Osteoblast (primary cell): ENCODE results near the gene SLC24A4. TPM values are rescaled to one million over a fixed set of nuclear protein-coding genes. Genes with fewer than 3 reads are reported as not detected.

Experiments
- DNase-seq: peaks from one replicate; pipeline ENCODE4 v3.0.0; 2011; ENCODE audit warnings: low spot score, mixed read lengths; ENCODE audit not compliant: insufficient read length; ENCODE audit errors: missing footprints
- H2AFZ ChIP-seq: 2 replicates; pipeline ENCODE4 v1.6.0; 2011; ENCODE audit warnings: mild to moderate bottlenecking, low read length
- H3K27ac ChIP-seq: 2 replicates; pipeline ENCODE4 v1.5.1; 2011; ENCODE audit warnings: mild to moderate bottlenecking, low read depth, low read length, moderate library complexity
- H3K27me3 ChIP-seq: 2 replicates; pipeline ENCODE4 v1.6.0; 2012; ENCODE audit warnings: mild to moderate bottlenecking, control low read depth, inconsistent platforms, low read length, moderate library complexity; ENCODE audit not compliant: insufficient read depth
- H3K36me3 ChIP-seq: 2 replicates; pipeline ENCODE4 v1.5.1; 2011; ENCODE audit warnings: mild to moderate bottlenecking, low read length, control low read depth, moderate library complexity; ENCODE audit not compliant: insufficient read depth
- H3K4me1 ChIP-seq: 2 replicates; pipeline ENCODE4 v1.5.1; 2011; ENCODE audit warnings: mild to moderate bottlenecking, low read length, control low read depth, moderate library complexity; ENCODE audit not compliant: insufficient read depth
- H3K4me2 ChIP-seq: 2 replicates; pipeline ENCODE4 v1.6.0; 2011; ENCODE audit warnings: mild to moderate bottlenecking, low read length; ENCODE audit not compliant: insufficient read depth
- H3K4me3 ChIP-seq: fragments of 200-600 bp; sonication (generic); 3 replicates; pipeline ENCODE4 v1.5.1; 2012; ENCODE audit warnings: mild to moderate bottlenecking, low read length, inconsistent platforms; ENCODE audit not compliant: insufficient read depth
- H3K79me2 ChIP-seq: 2 replicates; pipeline ENCODE4 v1.6.0; 2012; ENCODE audit warnings: mild to moderate bottlenecking, low read length, control low read depth, inconsistent platforms; ENCODE audit not compliant: insufficient read depth
- H3K9me3 ChIP-seq: 2 replicates; pipeline ENCODE4 v1.5.1; 2011; ENCODE audit warnings: low read depth, low read length, control low read depth
- H4K20me1 ChIP-seq: 2 replicates; pipeline ENCODE4 v1.6.0; 2012; ENCODE audit warnings: mild to moderate bottlenecking, low read length, control low read depth; ENCODE audit not compliant: insufficient read depth
- total RNA-seq: library from RNA; depleted of rRNA; stranded (reverse); fragments of >200 nt; gene quantifications from 2 replicates; pipeline ENCODE4 v1.2.3, GENCODE V29; 2012
- TF ChIP-seq, protein P1 (sequence below): IDR thresholded peaks from 2 replicates; pipeline ENCODE4 v1.5.1; 2011; ENCODE audit warnings: mild to moderate bottlenecking, low read depth, low read length, moderate library complexity; ENCODE audit errors: extremely low read depth

SLC24A4 gene
- total RNA-seq, 1 donor: under 0.01 TPM

DNA sequence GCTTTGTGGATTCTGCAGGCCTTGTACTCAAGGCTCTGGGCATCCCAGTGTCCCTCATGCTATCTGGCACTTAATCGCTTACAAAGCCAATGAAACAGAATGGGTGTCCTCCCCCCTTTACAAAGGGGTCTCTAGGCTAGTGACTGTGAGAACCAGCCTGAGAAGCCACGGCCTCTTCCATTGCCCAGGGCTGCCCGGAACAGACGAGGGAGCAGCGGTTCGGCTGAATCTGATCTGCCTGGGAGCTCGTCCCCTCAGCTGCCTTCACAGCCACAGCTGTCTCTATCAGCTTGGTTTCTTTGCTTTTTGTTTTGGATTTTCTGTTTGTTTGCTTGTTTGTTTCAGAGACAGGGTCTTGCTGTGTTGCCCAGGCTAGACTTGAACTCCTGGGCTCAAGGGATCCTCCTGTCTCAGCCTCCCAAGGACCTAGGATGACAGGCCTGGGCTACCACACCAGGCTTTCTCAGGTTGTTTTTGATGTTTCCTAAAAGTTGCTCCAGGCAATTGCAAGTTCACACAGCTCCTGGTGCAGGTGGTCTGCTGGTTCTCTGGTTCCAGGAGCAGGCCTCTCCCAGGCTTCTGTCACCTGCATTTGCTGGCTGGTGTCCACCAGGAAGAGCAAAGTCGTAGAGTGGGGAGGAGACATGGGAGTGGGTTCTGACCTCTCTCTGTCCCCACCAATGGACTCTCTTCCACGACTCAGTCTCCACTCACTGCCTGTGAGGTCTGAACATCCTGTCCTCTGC, 179.7 kb downstream of the SLC24A4 start:
- no peaks in the 10 kb centered on the region for H4K20me1 ChIP-seq

DNA sequence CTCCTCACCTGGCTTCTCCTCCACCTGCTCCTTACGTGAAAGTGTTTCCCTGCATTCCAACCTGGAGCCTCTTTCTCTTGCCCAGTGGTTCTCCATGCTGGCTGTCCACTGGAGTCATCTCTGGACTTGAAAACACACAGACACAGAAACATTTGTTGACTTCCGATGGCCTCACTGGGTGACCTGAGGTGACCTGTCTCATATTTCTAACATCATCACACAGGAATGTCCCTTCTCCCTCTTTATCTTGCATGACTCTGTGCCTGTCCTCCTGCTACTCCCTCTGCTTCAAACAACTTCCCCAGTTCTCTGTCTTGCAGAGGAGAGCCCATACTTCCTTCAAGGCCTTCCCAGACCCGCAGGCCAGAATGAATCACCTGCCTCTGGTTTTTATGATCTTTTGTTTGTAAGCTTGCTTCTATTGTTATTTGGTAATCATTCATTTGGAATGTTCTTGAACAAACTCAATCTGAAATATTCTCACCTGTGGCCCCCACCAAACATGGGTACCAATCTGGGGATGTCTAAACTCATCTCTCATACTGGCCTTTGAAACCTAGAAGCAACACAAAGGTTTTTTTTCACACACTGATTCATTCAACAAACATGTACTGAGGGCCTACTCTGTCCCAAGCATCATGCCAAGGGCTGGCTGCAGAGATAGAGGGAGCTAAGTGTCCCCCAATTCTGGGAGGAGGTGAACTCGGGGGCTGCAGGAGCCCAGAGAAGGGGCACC, 181.0 kb downstream of the SLC24A4 start:
- Histone ChIP-seq H3K4me2 (peak overlapping the region; percentile 45), H3K36me3 (no peaks in the 10 kb centered on the region), H4K20me1 (no peaks in the 10 kb centered on the region), H3K4me3 (peak overlapping the region; percentile 15), H3K27me3 (no peaks in the 10 kb centered on the region), H3K9me3 (no peaks in the 10 kb centered on the region), H3K79me2 (no peaks in the 10 kb centered on the region), H3K27ac (peak overlapping the region; percentile 94), H2AFZ (peak overlapping the region; percentile 17), H3K4me1 (peaks cover 46% of the 10 kb centered on the region)
- TF ChIP-seq, protein P1, sequence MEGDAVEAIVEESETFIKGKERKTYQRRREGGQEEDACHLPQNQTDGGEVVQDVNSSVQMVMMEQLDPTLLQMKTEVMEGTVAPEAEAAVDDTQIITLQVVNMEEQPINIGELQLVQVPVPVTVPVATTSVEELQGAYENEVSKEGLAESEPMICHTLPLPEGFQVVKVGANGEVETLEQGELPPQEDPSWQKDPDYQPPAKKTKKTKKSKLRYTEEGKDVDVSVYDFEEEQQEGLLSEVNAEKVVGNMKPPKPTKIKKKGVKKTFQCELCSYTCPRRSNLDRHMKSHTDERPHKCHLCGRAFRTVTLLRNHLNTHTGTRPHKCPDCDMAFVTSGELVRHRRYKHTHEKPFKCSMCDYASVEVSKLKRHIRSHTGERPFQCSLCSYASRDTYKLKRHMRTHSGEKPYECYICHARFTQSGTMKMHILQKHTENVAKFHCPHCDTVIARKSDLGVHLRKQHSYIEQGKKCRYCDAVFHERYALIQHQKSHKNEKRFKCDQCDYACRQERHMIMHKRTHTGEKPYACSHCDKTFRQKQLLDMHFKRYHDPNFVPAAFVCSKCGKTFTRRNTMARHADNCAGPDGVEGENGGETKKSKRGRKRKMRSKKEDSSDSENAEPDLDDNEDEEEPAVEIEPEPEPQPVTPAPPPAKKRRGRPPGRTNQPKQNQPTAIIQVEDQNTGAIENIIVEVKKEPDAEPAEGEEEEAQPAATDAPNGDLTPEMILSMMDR: no peak
- DNase-seq: peak; percentile 75

More for the DNA sequence above, 179.7 kb downstream of the SLC24A4 start:
- DNase-seq: no peak
- peaks cover 46% of the 10 kb centered on the region for H3K4me1 ChIP-seq
- H3K36me3 ChIP-seq: no peaks in the 10 kb centered on the region
- H3K9me3 ChIP-seq: no peaks in the 10 kb centered on the region
- no peaks in the 10 kb centered on the region for H3K79me2 ChIP-seq
- H3K27me3 ChIP-seq: no peaks in the 10 kb centered on the region
- H3K4me3 ChIP-seq: no peak overlapping the region
- no peak overlapping the region for H2AFZ ChIP-seq
- peak overlapping the region; percentile 94 for H3K27ac ChIP-seq
- TF ChIP-seq, protein P1: no peak
- H3K4me2 ChIP-seq: peak overlapping the region; percentile 38

DNA sequence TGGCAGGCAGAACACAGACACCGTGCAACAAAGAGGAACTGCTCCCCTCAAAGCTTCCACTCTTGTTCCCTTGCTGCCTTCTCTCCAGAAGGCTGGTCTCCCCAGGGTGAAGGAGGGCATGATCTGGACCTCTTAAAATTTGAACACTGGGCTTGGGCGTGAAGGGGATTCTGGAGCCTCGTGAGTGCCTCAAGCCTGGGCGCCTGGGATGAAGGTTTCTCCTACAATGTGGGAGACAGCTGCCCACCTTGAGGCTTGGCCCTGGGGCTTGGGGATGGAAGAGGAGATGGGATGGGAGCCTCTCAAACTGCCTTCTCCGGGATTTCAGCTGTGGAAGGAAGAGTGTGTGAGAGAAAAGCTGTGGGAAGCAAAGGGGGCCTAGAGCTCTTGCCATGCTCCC, 182.9 kb downstream of the SLC24A4 start:
- Histone ChIP-seq H3K27ac (no peak overlapping the region), H3K4me2 (no peak overlapping the region)
- TF ChIP-seq, protein P1: no peak

DNA sequence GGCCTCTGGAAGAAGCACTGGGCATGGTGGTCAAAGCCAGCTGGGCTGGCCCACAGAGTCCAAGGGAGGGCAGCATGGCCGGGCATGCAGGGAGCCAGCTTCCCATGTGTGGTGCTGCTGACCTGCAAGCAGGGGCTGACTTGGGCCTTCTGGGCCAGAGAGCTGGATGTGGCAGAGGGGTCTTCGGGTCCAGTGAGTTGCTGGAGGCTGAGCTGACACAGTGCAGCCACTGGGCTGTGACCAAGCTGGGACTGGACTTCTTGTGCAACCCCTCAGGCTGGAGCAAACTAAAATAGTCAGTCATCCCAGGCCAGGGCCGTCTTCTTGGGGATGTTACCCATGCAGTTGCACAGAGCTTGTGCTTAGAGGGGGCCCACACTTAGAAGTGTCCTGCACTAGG, 183.3 kb downstream of the SLC24A4 start:
- DNase-seq: no peak
- TF ChIP-seq, protein P1: no peak
- H3K4me2 ChIP-seq: no peak overlapping the region
- no peak overlapping the region for H3K4me3 ChIP-seq
- H3K9me3 ChIP-seq: no peaks in the 10 kb centered on the region
- no peaks in the 10 kb centered on the region for H3K79me2 ChIP-seq
- H3K36me3 ChIP-seq: no peaks in the 10 kb centered on the region
- H4K20me1 ChIP-seq: no peaks in the 10 kb centered on the region
- no peak overlapping the region for H2AFZ ChIP-seq
- no peaks in the 10 kb centered on the region for H3K27me3 ChIP-seq
- H3K27ac ChIP-seq: no peak overlapping the region
- H3K4me1 ChIP-seq: peaks cover 40% of the 10 kb centered on the region

More for the DNA sequence above, 182.9 kb downstream of the SLC24A4 start:
- H4K20me1 ChIP-seq: no peaks in the 10 kb centered on the region
- no peaks in the 10 kb centered on the region for H3K79me2 ChIP-seq
- no peaks in the 10 kb centered on the region for H3K9me3 ChIP-seq
- peaks cover 39% of the 10 kb centered on the region for H3K4me1 ChIP-seq
- DNase-seq: no peak
- H3K36me3 ChIP-seq: no peaks in the 10 kb centered on the region
- H2AFZ ChIP-seq: no peak overlapping the region
- no peaks in the 10 kb centered on the region for H3K27me3 ChIP-seq
- H3K4me3 ChIP-seq: no peak overlapping the region
